Heart left ventricle (tissue), 13 donors: ENCODE data around the gene NCEH1.

ENCODE experiments used
- POLR2A ChIP-seq, 2 donors: fragments of 450-650 bp; IDR thresholded peaks; one replicate each; pipeline ENCODE4 v1.6.1; 2017; ENCODE audit warnings: antibody characterized with exemption in 2 of 2, mild to moderate bottlenecking in 2 of 2, moderate library complexity in 2 of 2
- TF ChIP-seq, protein P1 (sequence below), 12 donors: fragments of 200-600 bp; sonication (generic) in 4 of 12; IDR thresholded peaks; one replicate each; pipeline versions ENCODE4 v1.5.0 to v1.8.0; 2018 to 2022; ENCODE audit warnings: antibody characterized with exemption in 12 of 12, mild to moderate bottlenecking in 5 of 12
- donor health status: ischemic (EF 13 %, LVEDD 7.1; RV severe dilation, severe dysfunction).
- donor health status: DM: no; HTN: yes; CAD: no.
- donor health status: DM: no; HTN: no; CAD: no.
- donor health status: ischemic (EF 25% LVEDD 6.9; RV normal size, moderate dysfunction).
- donor health status: ischemic (EF 25% LVEDD 5.7; RV mildly dilated, moderate dysfunction).
- donor health status: ischemic (EF 35%, LVEDD 5.7; RV mildly dilated, moderate dysfunction).
- donor health status: nonischemic (EF 11% LVEDD 7.7; RV severe dilation, severe dysfunction).
- donor health status: DM: yes; HTN: yes; CAD: no.
- donor health status: PGD.
- donor health status: ischemic (EF 29% LVEDD 5.4; RV normal size, mild dysfunction).
- donor health status: nonischemic (EF 23%, LVEDD 6.1; RV moderate dilation, normal function).

DNA sequence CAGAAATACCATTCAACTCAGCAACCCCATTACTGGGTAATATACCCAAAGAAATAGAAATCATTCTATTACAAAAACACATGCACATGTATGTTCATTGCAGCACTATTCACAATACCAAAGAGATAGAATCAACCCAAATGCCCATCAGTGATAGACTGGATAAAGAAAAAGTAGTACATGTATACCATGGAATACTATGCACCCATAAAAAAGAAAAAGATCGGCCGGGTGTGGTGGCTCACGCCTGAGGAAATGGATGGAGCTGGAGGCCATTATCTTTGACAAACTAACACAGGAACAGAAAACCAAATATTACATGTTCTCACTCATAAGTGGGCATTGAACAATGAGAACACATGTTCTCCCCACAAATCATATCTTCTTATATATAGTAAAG is 112.0 kb downstream of the NCEH1 start:
- TF ChIP-seq, protein P1, sequence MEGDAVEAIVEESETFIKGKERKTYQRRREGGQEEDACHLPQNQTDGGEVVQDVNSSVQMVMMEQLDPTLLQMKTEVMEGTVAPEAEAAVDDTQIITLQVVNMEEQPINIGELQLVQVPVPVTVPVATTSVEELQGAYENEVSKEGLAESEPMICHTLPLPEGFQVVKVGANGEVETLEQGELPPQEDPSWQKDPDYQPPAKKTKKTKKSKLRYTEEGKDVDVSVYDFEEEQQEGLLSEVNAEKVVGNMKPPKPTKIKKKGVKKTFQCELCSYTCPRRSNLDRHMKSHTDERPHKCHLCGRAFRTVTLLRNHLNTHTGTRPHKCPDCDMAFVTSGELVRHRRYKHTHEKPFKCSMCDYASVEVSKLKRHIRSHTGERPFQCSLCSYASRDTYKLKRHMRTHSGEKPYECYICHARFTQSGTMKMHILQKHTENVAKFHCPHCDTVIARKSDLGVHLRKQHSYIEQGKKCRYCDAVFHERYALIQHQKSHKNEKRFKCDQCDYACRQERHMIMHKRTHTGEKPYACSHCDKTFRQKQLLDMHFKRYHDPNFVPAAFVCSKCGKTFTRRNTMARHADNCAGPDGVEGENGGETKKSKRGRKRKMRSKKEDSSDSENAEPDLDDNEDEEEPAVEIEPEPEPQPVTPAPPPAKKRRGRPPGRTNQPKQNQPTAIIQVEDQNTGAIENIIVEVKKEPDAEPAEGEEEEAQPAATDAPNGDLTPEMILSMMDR (IDR thresholded peaks at IDR 0.05), result no peak
- TF ChIP-seq POLR2A (IDR thresholded peaks at IDR 0.05), result no peak
